T-helper 9 cell (primary cell): ENCODE results near the gene POMC.
"Not testable (repeated sequence)": the region's sequence is repeated elsewhere in the genome, so short reads cannot be mapped to it uniquely, and the experiment has no call there.

Source experiments
- DNase-seq: peaks from one replicate; pipeline ENCODE4 v3.0.0-alpha.2; 2020

The POMC gene

DNA sequence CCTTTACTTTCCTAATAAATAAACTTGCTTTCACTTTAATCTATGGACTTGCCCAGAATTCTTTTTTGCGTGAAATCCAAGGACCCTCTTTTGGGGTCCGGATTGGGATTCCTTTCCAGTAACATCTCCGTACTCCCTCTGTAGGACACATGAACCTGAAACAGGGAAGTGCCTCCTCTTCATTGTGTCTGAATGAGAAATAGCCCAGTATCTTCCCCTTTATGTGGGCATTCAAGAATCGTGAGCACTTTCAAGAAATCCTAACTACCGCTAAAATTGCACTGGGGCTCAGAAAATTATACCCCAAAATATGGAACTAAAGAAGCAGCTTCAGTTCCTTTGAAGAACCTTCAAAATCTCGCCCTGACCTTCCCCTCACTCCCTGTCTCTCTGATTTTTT lies 7.8 kb upstream of the POMC start:
- DNase-seq: no peak

DNA sequence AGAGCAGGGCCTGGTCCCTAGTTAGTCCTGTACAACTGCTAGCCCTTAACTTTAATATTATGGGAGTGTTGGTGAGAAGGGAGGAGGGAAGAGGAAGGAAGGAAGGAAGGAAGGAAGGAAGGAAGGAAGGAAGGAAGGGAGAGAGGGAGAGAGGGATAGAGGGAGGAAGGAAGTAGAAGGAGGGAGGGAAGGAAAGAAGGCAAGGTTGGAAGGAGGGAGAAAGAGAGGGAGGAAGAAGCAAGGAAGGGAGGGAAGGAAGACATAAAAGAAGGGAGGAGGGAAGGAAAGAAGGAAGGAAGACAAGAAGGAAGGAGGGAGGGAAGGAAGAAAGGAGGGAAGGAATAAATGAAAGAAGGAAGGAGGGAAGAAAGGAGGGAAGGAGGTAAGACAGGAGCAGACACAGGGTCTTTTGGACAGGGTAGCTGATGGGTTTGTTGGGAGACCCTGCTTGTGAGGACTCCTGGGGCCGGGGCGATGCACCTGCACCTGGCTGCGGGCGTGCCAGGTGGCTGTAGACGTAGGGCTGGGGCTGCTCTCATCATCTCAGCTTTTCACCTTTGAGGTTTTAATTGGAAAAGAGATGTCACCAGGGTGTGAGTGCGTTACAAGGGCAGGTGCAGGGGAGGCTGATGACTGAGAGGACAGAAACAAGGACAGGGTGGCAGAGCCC lies 5.9 kb upstream of the POMC start:
- no peak for DNase-seq

DNA sequence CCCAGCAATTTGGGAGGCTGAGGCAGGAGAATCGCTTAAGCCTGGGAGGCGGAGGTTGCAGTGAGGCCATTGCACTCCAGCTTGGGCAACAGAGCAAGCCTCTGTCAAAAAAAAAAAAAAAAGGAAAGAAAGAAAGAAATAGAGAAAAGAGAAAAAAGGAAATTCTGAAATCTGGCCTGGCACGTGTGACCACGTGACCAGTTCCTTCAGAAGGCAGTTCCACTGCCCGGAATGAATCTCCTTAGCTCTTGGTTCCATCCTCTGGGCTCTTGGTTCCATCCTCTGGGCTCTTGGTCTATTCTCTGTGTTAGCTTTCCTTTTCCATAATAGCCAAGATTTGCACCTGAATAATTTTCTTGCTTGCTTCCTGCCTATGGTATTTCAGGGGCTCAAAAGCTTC lies 5.3 kb upstream of the POMC start:
- no peak for DNase-seq

DNA sequence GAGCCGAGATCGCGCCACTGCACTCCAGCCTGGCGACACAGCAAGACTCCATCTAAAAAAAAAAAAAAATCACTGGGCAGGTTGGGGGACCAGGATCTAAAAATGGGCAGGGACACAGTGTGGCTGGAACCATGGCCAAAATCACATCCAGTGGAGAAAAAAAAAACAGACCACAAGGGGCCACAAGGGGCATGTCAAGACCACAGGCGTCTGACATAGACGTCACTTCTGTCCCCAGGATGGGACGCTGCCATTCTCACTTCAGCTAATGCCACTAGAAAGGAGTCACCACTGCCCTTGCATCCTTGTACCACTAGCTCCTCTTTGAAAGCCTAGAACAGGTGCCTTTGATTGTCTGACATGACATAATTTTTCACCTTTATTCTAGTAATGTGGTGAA lies 2.5 kb upstream of the POMC start:
- no peak for DNase-seq

DNA sequence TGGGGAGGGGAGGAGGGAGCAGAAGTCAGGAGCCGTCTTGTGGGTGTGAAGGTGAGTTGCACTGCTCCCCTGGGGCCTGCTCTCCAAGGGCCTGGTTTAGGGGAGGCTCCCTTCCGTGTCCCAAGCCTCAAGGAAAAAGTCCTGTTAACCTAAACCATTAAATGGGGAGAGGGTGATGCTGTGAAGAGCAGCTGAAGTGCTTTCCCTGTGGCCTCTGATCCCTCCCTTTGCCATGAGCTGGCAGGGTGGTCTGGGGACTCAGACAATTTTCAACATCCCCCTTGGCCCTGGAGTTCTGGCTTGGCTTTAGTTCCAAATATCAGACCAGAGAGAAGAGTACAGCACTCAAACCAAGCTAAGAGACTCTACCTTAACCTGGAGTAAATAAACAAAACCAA lies 692 bp upstream of the POMC start:
- DNase-seq: no peak

DNA sequence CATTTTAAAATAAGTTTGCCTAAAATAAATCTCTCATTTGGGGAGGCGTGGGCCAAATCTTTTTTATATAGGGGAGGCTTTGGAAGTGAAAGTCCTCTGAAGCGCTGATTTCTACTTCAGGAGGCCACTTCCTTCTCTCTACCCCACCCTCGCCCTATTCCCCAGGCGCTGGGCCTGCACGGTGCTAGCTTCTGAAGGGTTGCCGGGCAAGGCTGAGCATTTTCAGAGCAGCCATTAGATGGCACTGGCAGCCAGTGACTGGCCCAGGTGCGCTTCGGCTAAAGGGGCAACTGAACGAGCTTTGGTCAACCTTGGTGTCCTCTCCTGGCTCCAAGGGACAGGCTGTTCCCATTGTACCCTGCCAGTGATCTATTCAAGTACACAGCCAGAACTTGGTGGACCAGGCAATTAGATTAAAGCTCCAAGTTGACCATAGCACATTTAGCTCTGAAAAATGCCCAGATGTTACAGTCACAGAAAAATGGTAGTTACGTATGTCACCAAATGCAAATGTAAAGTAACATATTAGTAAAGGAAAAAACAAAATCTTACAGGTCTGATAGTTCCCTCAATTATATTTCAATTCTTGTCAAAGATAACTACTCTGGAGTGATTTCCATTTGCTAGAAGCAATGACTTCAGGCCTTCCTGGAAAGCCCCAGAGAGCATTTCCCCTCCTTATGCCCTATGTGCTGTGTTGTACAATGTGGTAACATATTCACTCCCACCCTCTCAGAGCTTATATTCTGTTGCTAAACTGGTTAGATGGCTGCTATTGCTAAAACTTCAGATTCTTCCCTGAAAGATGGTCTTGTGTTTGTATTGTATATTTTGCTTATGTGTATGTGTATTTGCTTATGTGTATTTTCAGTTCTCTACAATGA lies 2.1 kb downstream of the POMC start:
- DNase-seq: peak; percentile 12

DNA sequence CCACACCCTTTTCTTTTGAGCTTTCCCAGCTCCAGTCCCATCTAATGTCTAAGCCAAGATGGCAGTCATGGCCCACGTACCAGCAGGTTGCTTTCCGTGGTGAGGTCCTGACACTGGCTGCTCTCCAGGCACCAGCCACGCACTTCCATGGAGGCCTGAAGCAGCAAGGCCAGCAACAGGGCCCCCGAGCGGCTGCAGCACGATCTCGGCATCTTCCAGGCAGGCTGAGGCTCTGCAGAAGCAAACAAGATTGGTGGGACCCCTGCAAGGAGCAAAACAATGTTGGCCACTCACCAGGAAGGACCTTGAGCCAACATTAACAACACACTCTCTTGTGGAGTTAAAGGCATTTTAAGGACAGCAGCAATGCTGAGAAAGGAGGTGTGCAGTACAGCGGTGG lies 3.8 kb downstream of the POMC start:
- DNase-seq: no peak

DNA sequence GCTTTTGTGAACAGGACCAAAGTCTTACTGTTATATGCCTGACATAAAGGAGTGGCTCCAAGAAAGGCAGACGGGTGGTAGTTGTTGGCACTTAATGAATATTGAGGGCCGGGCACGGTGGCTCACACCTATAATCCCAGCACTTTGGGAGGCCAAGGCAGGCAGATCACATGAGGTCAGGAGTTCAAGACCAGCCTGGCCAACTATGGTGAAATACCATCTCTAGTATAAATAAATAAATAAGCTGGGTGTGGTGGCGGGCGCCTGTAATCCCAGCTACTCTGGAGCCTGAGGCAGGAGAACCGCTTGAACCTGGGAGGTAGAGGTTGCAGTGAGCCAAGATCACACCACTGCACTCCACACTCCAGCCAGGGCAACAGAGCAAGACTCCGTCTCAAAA lies 6.3 kb downstream of the POMC start:
- not testable (repeated sequence) for DNase-seq

DNA sequence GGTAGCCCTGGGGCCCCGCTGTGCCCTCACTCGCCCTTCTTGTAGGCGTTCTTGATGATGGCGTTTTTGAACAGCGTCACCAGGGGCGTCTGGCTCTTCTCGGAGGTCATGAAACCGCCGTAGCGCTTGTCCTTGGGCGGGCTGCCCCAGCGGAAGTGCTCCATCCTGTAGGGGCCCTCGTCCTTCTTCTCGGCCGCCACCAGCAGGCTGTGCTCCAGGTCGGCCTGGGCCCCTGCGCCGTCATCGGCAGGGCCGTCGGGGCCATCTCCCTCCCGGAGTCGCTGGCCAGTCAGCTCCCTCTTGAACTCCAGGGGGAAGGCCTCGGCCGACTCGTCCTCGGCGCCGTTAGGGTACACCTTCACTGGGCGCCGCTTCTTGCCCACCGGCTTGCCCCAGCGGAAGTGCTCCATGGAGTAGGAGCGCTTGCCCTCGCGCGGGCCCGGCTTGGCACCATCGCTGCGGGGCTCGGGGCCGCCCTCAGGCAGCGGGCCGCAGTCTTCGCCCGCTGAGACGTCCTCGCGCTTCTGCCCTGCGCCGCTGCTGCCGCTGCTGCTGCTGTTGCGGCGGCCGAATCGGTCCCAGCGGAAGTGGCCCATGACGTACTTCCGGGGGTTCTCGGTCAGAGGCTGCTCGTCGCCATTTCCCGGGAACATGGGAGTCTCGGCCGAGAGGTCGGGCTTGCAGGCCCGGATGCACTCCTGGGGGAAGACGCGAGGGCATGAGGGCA lies 7.2 kb downstream of the POMC start:
- DNase-seq: peak; percentile 67

DNA sequence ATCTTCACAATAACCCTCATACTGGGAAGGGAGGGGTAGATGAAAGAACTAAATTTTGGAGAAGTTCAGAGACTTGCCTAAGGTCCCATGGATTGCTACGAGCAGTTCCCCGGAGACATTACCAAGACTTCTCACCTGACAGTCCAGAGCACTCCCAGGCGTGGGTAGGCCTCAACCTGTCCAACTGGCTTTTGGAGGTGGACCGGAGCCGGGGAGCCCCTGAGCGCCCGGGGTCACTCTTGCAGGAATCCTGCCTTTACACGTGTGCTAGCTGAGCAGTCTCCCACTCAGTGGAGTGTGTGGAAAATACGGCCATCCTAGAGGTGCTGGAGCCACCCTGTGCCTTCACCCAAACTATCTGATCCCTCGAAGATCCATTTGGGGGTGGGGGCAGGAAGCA lies 8.0 kb downstream of the POMC start:
- DNase-seq: no peak

DNA sequence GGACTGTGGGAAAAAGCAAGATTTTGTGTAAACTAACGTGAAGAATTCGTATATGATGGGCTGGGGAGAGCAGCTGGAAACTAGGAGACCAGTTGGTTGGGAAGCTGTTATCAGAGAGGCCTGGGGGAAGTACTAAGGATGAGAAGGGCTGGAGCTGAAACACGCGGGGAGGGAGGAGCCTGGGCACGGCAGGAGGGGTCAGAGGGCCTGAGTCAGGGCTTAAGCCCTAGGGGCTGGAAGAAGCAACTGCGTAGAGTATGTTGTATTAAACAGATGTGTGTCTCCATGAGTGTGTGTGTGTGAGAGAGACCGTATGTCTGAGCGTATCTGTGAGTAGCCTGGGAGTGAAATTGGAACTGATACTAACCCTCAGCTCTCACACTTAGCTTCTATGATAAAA lies 8.4 kb downstream of the POMC start:
- DNase-seq: no peak

DNA sequence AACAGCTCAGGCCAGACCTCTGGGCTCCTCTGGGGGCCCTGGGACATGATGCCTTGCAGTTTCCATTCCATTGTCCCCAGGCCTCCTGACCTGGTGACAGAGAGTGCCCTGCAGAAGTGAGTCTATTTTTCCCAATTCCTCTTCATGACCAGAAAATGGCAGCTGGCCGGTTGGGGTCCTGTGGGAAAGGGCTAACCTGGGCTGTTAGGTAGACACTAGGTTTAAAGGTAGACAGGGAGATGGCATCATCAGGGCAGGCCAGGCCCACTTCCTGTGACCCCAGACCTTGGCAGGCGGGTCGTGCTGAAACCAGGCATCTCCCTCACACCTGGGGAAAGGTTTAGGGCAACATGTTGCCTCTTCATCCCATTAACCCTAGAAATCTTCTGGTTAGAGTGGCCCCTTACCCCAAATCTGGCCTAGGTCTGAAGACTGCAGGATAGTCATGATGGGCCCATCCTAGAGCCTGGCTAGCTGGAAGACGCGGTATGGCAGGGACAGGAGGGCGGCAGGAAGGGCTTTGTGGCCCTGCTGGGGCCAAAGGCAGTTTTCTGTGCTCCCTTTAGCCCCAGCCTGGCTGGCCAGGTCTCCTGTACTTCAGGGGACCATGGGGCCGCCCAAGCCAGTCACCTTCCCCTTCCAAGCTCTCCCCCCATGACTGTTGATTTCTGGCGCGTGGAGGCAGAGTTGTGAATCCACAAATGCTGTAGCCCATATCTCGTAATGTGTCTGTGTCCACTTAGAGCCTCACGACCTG lies 10.1 kb downstream of the POMC start:
- DNase-seq: no peak

DNA sequence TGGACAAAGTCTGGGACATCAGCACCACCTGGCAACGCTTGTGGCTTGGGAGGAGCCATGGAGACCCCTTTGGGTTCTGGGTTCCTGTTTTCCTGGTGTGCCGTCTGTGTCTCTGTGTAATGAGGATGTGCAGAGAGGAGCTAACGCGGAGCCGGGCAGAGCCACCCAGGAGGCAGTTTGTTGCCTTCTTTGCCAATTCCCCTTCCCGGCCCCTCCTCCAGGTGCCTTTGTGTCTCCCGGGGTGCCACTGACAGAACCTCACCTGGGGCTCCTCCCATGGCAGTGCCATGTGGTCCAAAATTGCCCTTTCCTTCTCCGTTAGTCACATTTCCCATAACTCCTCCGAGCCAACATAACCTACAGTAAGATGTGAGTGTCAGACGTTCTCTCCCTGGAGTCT lies 13.0 kb downstream of the POMC start:
- DNase-seq: no peak

DNA sequence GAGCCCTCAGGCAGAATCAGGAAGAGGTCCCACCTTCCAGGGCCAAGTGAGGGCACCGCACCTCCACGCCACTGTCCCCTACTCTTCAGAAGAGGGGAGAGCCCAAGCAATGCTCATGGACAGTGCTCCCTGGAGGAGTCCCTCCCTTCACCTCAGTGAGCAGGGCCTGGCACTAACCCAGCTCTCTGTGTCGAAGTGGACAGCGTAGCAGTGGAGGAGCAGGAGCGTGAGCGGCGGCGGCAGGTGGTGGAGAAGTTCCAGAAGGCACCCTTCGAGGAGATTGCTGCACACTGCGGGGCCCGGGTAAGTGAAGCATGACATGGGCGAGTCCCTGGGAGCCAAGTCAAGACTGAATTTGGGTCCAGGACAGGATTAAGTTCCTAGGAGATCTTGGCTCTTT lies 16.7 kb downstream of the POMC start:
- no peak for DNase-seq

DNA sequence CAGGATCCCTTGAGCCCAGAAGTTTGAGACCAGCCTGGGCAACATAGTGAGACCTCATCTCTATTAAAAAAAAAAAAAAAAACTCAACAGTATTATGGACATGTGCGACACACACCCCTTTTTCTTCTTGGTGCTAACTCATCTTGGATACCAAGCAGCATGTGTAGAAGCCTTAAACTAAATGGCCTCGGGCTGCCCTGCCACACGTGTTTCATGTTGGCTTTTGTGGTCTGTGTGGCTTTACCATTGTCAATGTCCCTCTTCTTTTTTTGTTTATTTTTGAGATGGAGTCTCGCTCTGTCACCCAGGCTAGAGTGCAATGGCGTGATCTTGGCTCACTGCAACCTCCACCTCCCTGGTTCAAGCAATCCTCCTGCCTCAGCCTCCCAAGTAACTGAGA lies 17.4 kb downstream of the POMC start:
- not testable (repeated sequence) for DNase-seq

DNA sequence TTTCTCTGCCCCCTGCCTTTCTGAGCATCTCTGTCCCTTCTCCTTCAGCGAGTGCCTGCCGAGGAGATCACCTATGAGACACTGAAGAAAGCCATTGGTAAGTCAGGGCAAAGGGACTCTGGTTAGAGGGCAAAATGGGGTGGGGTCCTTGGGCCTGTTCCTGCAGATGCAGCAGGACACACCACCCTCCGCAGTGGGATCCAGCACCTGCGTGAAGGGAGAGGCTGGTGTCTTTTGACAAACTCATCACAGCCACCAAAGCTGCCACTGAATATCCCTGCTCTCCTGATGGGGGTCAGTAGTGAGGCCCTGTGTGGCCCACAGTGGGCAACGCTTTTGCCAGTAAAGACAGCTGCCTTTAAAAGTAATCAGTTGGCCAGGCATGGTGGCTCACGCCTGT lies 18.7 kb downstream of the POMC start:
- DNase-seq: no peak

DNA sequence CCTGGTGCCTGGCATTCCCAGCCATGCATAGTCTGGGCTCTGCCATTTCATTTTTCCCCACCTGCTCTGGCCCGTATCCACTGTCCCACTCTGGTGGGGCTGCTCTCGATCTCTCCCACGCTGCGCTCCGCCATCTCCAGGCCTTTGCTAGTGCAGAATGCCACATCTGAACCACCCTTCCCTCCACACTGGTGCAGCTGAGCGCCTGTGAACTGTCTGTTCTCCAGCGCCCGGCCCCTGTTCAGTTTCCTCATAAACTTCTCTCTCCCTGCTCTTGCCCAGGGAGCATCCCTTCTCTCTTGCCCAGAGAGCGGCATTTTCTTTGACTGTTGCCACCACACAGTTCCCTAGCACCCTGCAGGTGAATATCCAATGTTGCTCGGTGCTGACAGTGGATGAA lies 21.5 kb downstream of the POMC start:
- no peak for DNase-seq

DNA sequence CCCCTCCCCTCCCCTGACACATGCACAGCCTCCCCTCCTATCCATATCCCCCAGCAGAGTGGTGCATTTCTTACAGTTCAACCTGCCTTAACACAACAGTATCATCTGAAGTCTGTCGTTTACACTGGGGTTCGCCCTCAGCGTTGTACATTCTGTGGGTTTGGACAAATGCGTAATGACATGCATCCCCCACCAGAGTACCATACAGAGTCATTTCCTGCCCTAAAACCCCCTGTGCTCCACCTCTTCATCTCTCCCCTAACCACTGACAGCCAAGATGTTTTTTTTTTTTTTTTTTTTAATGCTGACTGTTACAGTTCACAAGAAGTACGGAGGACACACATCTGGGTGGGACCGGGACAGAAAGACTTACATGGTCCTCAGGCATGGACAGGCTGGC lies 22.6 kb downstream of the POMC start:
- no peak for DNase-seq

DNA sequence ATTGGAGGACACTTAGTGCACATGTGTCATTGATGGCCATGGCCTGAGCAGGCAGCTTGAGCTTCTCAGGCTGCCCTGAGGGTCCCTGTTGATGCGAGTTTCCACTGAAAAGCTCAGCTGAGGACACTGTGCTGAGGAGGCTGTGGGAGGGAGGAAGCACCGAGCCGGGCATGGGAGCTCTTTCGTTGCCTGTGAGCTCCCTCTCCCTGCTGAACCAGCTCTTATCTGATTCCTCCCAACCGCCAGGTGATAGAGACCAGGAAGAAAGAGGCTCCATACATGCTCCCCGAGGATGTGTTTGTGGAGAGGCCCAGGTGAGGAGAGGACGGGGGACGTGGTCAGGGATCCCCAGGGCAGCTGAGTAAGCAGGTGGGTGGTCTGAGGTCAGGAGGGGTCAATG lies 27.3 kb downstream of the POMC start:
- DNase-seq: no peak

DNA sequence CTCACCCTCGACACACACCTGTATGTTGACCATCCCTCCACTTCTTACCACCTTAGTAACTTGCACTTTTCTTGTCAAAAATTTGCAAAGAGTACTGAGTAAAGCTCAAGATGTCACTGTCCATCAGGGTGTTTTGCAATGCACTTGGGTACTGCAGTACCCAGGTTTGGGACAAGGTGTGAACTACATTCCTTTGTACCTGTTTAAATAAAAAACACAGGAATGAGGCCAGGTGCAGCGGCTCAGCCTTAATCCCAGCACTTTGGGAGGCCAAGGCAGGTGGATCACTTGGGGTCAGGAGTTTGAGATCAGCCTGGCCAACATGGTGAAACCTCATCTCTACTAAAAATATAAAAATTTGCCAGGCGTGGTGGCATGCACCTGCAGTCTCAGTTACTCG lies 27.8 kb downstream of the POMC start:
- not testable (repeated sequence) for DNase-seq

DNA sequence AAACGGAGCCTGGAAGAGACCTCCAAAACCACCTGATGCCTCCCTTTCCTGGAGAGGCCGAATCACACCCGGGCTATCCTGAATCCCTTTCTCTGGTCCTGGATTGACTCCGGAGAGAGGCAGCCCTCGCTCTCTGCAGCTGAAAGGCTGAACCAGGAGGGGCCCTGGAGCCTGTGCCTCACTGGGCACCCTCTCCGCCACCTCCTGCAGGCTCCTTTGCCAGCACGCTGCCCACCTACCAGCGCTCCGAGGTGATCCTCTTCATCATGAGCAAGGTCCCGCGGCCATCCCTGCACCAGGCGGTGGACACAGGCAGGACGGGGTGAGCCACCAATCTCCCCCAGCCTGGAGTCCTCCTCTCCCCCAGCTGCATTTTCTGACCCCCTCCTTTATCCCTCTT lies 35.7 kb downstream of the POMC start:
- no peak for DNase-seq

DNA sequence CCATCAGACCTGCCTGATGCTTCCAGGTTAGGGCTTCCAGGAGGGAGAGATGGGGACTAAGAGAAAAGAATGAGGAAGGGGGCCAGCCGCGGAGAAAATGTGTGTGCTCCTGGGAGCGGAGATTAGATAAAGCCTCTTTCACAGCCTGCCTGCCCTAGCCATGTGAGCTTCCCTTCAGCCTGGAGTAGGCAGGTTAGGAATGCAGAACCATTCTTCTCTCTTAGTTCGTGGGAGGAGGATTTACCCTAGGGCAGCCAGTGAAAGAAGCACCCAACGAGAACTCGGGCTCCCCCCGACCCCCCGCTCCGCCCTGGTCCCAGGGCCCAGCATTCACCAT lies 36.1 kb downstream of the POMC start:
- no peak for DNase-seq

DNA sequence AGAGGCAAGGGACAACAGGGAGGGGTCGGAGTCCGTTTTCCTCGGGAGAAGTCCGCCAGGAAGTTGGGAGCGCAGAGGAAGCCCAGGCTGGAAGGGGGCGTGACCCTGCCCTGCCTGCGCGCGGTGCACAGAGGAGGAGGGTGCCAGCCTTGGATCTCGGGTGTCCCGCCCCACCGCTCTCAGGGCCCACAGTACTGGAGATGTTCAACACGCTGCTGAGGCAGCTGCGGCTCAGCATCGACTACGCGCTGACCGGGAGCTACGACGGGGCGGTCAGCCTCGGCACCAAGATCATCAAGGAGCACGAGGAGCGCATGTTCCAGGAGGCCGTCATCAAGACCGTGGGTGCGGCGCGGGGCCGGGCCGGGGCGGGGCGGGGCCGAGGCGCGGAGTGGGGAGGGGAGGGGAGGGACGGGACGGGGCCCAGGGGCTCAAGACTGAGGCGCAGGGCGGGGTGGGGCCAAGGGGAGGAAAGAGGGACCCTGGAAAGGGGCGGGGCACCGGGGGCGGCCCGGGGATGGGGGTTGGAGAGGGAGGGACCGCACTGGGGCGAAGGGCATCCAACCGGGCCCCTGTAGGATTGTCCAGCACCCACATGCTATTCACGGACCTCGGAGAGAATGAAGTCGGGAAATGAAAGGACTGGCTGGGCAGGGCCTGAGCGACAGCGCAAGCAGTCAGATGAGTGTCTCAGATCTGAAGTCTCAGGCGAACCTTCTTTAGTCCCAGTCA lies 36.6 kb downstream of the POMC start:
- DNase-seq: no peak
